ENCODE results near the gene EIPR1.

DNA sequence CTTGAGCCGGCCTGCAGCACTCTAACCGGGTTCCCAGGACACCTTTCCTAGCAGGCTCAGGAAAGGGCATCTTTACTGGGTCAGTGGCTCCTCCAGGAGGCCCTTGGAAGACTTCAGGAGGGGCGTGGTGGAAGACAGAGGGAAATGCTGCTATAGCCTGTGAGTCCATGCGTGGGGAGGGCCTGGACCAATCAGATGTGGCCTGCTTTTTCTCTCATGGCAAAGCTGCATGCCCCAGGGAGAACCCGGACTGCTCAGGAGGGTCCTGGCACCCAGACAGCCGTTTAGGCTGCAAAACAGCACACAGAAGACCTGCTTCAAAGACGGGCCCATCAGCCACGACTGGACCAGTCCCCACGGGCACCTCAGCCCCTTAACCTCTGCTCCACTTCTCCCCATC, 84.4 kb downstream of the EIPR1 start:
- TF ChIP-seq, protein P1, sequence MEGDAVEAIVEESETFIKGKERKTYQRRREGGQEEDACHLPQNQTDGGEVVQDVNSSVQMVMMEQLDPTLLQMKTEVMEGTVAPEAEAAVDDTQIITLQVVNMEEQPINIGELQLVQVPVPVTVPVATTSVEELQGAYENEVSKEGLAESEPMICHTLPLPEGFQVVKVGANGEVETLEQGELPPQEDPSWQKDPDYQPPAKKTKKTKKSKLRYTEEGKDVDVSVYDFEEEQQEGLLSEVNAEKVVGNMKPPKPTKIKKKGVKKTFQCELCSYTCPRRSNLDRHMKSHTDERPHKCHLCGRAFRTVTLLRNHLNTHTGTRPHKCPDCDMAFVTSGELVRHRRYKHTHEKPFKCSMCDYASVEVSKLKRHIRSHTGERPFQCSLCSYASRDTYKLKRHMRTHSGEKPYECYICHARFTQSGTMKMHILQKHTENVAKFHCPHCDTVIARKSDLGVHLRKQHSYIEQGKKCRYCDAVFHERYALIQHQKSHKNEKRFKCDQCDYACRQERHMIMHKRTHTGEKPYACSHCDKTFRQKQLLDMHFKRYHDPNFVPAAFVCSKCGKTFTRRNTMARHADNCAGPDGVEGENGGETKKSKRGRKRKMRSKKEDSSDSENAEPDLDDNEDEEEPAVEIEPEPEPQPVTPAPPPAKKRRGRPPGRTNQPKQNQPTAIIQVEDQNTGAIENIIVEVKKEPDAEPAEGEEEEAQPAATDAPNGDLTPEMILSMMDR (conservative IDR thresholded peaks at IDR 0.05; ENCODE audit: low read depth, low read length) = no peak
- no peak for TF ChIP-seq RCOR1 (IDR thresholded peaks at IDR 0.05; ENCODE audit: insufficient replicate concordance, low read length)
- TF ChIP-seq POLR2A (IDR thresholded peaks at IDR 0.05; ENCODE audit: low read depth, low read length) = no peak
- no peak for TF ChIP-seq MAFK (IDR thresholded peaks at IDR 0.05; ENCODE audit: low read depth, low read length)
- no peak for TF ChIP-seq FOS (IDR thresholded peaks at IDR 0.05; ENCODE audit: low read depth, low read length)

Measured in IMR-90 (cell line).